CD4-positive, alpha-beta T cell treated with Interleukin-10 for 1 hour (primary cell): ENCODE measurements around the gene ATP5F1C.

Experiments
- DNase-seq: peaks from one replicate; pipeline ENCODE4 v3.0.0-alpha.2; 2020

The ATP5F1C gene

DNA sequence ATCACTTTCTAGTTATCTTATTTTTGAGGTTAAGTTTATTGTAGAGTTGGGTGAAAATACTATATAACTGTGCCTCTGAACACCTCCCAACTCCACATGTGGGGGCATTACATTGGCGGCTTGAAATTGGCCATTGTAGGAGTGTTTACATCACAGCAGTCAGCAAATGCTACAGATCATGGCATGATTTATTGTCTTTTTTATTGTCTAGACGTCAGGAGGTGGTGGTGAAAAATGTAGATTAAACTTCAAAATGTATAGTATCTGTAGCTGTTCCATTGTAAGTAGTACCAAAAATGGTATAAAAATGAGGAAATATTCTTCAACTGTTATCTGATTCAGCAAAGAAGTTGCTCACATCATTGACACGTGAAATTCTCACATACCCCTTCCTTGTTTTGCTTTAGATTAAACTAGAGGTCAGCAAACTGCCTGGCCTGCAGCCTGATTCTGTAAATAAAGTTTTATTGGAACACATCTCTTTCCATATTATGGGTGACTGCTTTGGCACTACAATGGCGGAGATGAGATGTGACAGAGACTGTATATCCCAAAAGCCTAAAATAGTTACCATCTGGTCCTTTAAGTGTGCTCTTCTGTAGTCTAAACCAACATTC lies 65.4 kb downstream of the ATP5F1C start:
- no peak for DNase-seq

DNA sequence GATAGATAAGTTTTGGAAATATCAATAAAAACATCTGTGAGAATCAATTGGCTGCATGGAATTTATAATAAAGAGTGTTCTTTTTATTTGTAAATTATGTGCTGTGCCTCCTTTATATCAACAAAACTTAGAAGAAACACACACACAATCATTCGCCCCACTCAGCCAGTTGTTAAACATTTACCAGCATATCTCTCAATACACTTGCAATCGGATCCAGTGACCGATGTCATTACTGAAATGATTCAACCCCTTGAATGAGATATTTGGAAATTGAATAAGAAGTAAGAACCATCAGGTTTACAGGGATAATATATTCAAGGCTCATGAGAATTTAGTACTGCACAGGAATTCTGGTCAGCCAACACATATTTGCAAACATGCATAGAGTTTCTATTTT lies 65.9 kb downstream of the ATP5F1C start:
- DNase-seq = no peak

DNA sequence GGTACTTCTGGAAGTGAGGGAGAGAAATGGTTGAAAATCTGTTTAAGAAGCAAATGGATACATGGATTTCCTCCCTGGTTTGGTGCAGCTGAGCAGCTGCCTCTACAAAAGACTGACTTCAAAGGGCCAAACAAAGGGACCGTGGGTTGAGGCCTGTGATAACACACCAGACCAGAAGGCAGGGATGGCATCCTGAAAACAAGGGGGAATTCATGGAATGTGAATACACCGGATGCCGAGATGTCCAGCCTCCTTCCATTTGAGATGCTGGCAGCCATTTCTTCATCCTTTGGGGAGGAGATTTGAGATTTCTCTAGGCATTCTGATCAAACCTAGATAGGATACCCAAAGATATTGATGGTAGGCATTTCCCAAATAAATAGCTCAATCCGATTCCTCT lies 67.2 kb downstream of the ATP5F1C start:
- no peak for DNase-seq

DNA sequence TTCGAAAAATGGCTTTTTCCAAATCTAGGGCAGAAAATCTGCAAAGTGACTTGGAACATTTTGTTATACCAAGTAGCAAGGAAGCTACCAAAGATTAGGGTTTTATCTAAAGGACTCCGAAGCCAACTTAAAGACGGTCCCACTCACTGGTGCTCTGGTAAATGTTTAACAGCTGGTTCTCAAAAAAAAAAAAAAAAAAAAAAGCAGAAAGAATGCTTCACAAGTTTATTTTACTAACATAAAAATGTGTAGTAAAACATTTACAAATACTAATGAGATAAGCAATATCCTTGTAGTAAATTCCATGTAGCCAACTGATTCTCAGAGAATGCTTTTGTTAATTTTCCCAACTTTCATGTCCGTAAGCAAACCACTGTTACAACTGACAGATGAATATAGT lies 68.7 kb downstream of the ATP5F1C start:
- DNase-seq = no peak

DNA sequence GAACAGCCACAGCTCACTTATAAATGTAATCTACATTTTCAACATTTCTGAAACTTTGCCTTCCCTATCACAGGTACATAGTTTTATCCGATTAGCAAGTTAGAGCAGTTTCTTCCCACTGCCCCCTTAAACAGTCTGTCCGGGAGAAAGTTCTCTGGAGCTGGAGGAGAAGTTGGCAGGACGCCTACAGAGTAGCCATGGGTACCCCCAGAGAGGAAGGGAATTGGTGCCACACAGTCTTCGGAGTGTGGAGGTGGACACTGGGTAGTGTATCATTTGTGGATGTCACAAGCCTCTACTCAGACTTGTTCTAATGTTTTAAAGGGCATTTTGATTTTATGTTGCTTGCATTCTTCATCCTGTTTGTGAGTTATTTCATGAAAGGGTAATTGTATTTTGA lies 69.3 kb downstream of the ATP5F1C start:
- DNase-seq = no peak
